NCI-H69 (cell line): ENCODE measurements around the gene IP6K3.
A peak's percentile ranks its signal among the peaks of the same experiment; 100 is the strongest.

Source experiments
- DNase-seq: peaks from one replicate; lab custom pipeline; 2025; lab: John Stamatoyannopoulos, UW

Gene IP6K3

GRCh38 chr6:33759887-33760629 lies 13.4 kb upstream of the IP6K3 start:
- DNase-seq, result peak; percentile 35

GRCh38 chr6:33758815-33759216 lies 12.1 kb upstream of the IP6K3 start:
- peak; percentile 69 for DNase-seq

GRCh38 chr6:33757906-33758305 lies 11.2 kb upstream of the IP6K3 start:
- DNase-seq, result peak; percentile 58

GRCh38 chr6:33757113-33757512 lies 10.4 kb upstream of the IP6K3 start:
- no peak for DNase-seq

GRCh38 chr6:33756211-33756954 lies 9.7 kb upstream of the IP6K3 start:
- DNase-seq, result no peak

GRCh38 chr6:33755070-33755869 lies 8.6 kb upstream of the IP6K3 start:
- peak; percentile 85 for DNase-seq

- no peak for DNase-seq
These were observed 7.5 kb upstream of the IP6K3 start for GRCh38 chr6:33754222-33754621.

- no peak for DNase-seq
These were observed 5.9 kb upstream of the IP6K3 start for GRCh38 chr6:33752646-33753015.

- peak; percentile 94 for DNase-seq
These were observed 5.3 kb upstream of the IP6K3 start for GRCh38 chr6:33751771-33752645.

- no peak for DNase-seq
These were observed 3.7 kb upstream of the IP6K3 start for GRCh38 chr6:33750244-33750991.

GRCh38 chr6:33749401-33749800 lies 2.7 kb upstream of the IP6K3 start:
- DNase-seq, result peak; percentile 76

- DNase-seq, result peak; percentile 45
These were observed 2.1 kb upstream of the IP6K3 start for GRCh38 chr6:33748841-33749240.

GRCh38 chr6:33747823-33748222 lies 1.1 kb upstream of the IP6K3 start:
- no peak for DNase-seq

GRCh38 chr6:33746036-33746600 lies 587 bp downstream of the IP6K3 start:
- DNase-seq, result peak; percentile 48

GRCh38 chr6:33745548-33745947 lies 1.2 kb downstream of the IP6K3 start:
- peak; percentile 59 for DNase-seq

- peak; percentile 97 for DNase-seq
These were observed 1.7 kb downstream of the IP6K3 start for GRCh38 chr6:33744895-33745546.

GRCh38 chr6:33744001-33744848 lies 2.5 kb downstream of the IP6K3 start:
- peak; percentile 98 for DNase-seq

GRCh38 chr6:33742837-33743236 lies 3.9 kb downstream of the IP6K3 start:
- DNase-seq, result peak; percentile 47

GRCh38 chr6:33742092-33742491 lies 4.6 kb downstream of the IP6K3 start:
- DNase-seq, result peak; percentile 29
